OCI-M1 (cell line): ENCODE data around the gene VPS41.
"Not testable (repeated sequence)": the region's sequence is repeated elsewhere in the genome, so short reads cannot be mapped to it uniquely, and the experiment has no call there.

Experiments used
- DNase-seq: peaks from one replicate; lab custom pipeline; 2025; lab: John Stamatoyannopoulos, UW

Gene VPS41

GRCh38 chr7:38908759-38909335, at the start of gene VPS41:
VPS41 (minus strand) TSS chr7:38909191; CDS start chr7:38909174, 17 bp downstream.
- peak; percentile 73 for DNase-seq

- no peak for DNase-seq
Measured at GRCh38 chr7:38955892-38956291, 46.9 kb upstream of the VPS41 start.

GRCh38 chr7:38953971-38954370, 45.0 kb upstream of the VPS41 start:
- no peak for DNase-seq

DNA sequence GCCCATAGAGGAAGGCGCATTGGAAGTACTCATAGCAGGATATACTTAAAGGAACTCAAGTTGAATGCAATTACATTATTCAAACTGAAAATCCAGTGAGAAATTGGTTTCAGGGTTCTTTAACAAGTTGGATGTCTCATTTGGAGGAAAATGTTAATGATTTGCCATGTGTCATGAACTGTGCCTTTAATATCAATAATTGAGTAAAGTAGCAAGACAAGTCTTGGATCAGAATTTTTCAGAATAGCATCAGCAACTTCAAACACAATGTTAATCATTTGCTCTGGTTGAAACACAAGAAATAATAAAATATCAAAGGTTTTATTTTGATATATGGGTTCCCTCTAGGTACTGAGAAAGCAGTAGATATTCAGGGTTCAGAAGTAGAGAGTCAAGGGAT, 44.2 kb upstream of the VPS41 start:
- DNase-seq, result no peak

GRCh38 chr7:38951213-38951612, 42.2 kb upstream of the VPS41 start:
- no peak for DNase-seq

GRCh38 chr7:38950309-38950708, 41.3 kb upstream of the VPS41 start:
- peak; percentile 6 for DNase-seq

GRCh38 chr7:38947541-38947940, 38.5 kb upstream of the VPS41 start:
- DNase-seq, result not testable (repeated sequence)

DNA sequence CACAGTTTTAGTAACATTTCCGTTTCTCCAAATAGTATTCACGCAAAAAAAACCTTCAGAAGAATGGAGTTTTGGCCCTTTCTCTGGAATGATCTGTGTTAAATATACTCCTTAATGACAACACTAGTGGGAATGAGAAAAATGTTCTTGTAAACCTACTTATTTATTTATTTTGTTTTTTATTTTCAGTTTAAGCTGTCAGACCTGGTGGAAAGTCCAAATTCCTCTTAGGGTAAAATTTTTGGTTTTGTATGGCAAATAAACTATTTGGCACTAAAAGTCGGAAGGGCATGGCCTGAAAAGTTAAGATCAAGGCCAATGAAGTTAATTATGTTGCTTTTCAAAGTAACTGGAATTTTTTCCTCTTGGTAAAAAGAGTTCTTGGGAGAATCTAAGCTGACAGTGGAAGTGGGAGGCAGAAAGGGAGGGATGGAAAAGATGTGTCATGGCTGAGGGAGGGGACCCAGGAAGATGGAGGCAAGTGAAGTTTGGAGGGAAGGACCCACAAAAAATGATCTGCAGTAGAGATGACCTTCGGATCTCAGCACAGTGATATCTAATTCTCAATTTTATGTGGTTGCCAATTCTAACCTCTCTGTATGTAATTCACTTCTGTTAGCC, 33.5 kb upstream of the VPS41 start:
- no peak for DNase-seq

DNA sequence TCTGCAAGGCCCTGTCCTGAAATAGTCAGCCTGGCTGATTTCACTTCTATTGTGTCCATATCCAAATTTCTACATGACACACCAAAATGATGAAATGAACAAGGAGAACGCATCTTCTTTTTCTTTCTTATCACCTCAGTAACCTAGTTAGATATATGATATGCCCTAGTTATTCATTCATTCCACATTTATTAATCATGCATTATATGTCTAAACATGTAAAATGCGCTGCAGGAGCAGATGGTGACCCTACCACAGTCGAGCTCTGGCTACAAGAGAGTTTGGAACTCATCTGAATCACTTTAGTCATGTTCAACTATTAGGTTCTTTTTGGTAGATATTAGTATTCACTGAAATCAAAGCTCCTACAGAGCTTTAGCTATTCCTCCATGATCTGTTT, 31.8 kb upstream of the VPS41 start:
- no peak for DNase-seq

DNA sequence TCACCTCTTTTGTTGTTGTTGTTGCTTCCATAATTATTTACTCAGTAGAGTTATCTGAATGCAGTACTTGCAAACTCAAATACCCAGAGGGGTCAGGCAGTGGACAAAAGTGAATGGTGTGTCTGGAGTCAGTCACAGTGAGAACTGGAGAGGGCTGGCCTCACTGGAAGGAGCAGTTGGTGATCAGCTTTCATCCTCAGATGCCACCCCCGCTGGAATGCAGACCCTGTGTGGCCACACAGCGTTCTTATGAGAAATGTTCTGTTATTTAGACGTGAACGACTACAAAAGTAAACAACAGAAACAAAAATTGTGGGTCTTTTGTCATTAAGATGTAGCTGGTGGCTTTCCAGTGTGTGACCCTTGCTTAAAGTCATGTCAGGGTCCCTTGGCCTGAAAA, 29.6 kb upstream of the VPS41 start:
- DNase-seq, result no peak

- no peak for DNase-seq
Measured at GRCh38 chr7:38938001-38938485, 29.1 kb upstream of the VPS41 start.

DNA sequence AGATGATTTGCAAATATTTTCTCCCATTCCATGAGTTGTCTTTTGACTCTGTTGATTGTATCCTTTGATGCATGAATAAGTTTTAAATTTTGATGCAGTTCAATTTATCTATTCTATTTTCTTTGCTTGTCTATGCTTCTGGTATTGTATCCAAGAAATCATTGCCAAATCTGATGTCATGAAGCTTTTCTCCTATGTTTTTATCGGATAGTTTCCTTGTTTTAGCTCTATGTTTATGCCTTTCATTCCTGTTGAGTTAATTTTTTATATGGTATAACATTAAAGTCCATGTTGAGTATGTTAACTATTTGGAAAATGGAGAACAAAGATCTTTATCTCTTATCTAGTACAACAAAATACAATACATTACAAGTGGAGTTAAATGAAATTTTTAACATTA, 27.6 kb upstream of the VPS41 start:
- DNase-seq, result no peak

GRCh38 chr7:38934536-38934935, 25.5 kb upstream of the VPS41 start:
- no peak for DNase-seq

DNA sequence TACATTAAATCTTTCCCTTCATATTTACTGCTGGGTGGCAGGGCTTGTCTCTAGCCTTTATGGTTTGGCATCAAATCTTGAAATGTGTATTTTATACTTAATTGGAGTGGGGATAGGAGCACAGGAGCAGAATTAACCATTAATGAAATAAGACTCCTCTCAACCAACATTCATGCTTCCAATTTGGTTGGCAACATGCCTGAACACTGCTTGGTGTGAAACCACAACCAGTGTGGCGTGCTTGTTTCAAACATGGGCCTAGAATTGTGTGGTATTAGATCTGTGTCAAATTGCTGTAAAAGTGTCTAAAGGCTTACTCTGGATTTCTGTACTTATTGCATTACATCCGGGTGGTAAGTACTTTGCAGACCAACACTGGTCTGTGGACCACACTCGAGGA, 25.1 kb upstream of the VPS41 start:
- no peak for DNase-seq

DNA sequence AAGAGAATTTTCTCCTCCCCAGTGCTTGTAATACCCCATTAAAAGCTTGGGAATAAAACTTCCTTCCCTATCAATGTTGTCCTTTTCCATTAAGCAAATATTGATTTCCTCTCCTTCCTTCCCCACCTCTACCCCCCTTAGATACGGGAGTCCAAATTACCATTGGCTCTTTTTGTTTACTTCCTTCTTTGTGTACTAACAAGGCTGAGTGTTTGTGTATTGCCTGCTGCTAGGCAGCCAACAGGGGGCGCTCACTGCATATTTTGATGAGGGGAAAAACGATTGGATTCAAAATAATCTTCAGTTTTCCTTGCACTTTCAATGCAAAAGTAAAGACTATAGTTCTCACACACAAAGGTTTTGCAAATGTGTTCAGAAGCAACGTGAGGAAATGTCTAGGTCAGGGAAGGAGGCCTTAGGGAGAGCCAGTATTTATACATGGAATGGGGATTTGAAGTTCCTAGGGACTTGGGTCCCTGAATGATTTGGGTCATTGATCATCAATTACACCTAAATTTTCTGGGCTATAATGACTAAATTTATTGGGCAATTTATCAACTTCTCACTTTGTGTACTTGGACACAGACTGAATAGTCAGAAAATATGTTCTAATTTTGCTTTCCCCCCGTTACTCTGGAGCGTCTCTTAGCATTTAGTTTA, 23.6 kb upstream of the VPS41 start:
- DNase-seq, result peak; percentile 64

GRCh38 chr7:38929460-38930171, 20.6 kb upstream of the VPS41 start:
- no peak for DNase-seq

- no peak for DNase-seq
Measured at GRCh38 chr7:38928506-38928905, 19.5 kb upstream of the VPS41 start.

DNA sequence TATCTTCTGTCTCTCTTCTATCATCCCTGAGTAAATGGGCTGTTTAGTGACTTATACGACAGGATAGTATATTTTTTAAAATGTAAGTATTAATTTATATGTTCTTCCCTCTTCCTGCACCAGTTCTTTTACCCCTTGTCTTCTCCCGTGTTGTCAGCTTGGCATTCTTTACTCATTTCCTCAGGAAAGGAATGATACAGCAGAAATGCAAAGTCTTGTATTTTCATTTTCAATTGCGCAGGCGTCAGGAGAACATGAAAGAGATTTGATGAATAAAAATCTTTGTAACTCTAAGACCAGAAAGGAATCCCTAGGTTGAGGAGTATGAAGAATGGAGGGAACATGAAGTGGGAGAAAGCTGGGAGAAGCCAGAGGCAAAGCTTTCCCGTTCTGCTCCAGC, 18.8 kb upstream of the VPS41 start:
- no peak for DNase-seq

DNA sequence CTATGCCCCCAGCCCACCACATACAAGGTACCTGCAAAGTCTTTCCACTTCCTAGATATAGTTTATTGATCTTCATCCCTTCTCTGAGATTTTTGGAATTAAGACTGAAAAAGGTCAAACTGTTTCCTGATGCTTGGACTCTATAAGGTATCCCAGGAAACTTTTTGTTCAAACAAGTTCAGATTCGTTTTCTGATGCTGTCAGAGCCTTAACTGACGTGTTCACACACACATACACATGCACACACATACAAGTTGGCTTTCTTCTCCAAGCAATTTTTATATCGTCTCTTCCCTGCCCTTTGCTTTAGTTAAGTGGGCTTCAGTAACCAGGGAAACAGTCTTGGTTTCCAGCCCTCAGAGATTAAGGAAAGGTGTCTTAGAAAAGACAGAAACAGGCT, 11.7 kb upstream of the VPS41 start:
- DNase-seq, result no peak

GRCh38 chr7:38916396-38916795, 7.4 kb upstream of the VPS41 start:
- no peak for DNase-seq

DNA sequence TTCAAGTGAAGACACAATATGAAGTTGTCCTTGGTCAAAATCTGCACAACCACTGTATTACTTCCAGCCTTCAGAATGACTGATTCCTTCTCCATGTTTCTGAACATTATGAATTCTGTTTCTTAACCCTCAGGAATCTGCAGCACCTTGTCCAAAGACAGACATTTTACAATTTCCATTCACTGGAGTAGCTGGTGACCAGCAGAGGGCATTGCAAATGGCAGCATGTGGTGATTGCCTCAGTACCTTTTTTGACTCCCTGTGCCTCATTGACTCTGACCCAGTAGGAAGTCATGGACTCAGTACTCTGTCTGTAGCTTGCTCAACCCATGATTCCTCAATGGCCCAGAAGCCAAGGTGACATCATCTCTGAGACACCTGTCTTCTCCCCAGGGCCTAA, 879 bp upstream of the VPS41 start:
- no peak for DNase-seq

DNA sequence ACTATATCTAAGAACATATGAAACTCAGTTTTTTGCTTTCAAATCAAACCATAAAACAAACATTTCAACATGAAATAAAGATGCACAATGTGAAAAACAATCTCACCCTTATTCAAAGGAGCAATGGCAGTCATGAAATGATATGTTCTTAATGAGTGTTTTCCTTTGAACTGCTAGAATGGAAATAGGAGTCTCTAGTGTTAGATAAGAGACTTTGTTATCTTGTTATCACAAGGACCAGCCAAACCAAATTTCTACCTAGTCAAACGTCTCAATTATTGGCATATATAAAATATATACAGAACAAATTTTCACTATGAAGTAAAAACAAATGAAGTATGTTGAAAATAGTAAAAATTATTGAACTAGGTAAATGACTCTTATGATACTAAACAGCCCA, 1.2 kb downstream of the VPS41 start:
- peak; percentile 15 for DNase-seq

DNA sequence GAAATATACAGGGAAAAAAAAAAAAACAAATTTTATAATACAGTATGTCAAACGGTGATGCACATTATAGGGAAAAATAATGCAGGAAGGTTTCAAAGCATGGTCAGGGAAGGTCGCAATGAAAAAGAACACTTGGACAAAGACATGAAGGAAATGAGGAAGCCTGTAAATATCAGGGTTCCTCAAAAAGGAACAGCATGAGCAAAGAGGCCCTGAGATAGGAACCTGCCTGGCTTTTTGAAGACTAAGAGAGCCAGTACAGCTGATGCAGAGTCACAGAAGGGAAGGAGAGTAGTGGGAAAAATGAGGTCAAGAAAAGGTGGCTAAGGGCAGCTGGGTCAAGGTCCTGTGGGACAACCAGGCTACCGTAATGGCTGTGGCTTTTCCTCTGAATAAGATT, 1.9 kb downstream of the VPS41 start:
- DNase-seq, result no peak
